GM23248 (cell line): Measurements from ENCODE around the gene PRRG3. TPM values are rescaled to one million over a fixed set of nuclear protein-coding genes. Genes with fewer than 3 reads are reported as not detected.

Source experiments
- DNase-seq: peaks from one replicate; pipeline ENCODE4 v3.0.0-alpha.2; 2015
- H2AFZ ChIP-seq: fragments of 200-600 bp; sonication (generic); 2 replicates; pipeline ENCODE4 v1.6.1; 2016; ENCODE audit warnings: antibody characterized with exemption
- H3F3A ChIP-seq: fragments of 200-600 bp; sonication (generic); 2 replicates; pipeline ENCODE4 v1.6.1; 2016; ENCODE audit warnings: mild to moderate bottlenecking, antibody characterized with exemption, mixed run types; ENCODE audit not compliant: insufficient read depth
- H3K27ac ChIP-seq: fragments of 200-600 bp; sonication (generic); 2 replicates; pipeline ENCODE4 v1.5.1; 2016; ENCODE audit warnings: mild to moderate bottlenecking
- H3K27me3 ChIP-seq: fragments of 200-600 bp; sonication (generic); replicated peaks from 2 replicates; pipeline ENCODE4 v1.6.1; 2016; ENCODE audit warnings: mild to moderate bottlenecking; ENCODE audit not compliant: insufficient read depth
- H3K36me3 ChIP-seq: fragments of 200-600 bp; sonication (generic); 2 replicates; pipeline ENCODE4 v1.6.1; 2016; ENCODE audit warnings: low read depth, mild to moderate bottlenecking
- H3K4me1 ChIP-seq: fragments of 200-600 bp; sonication (generic); 2 replicates; pipeline ENCODE4 v1.6.1; 2016; ENCODE audit warnings: mild to moderate bottlenecking; ENCODE audit not compliant: insufficient read depth
- H3K4me2 ChIP-seq: fragments of 200-600 bp; sonication (generic); one replicate; pipeline ENCODE4 v1.6.1; 2016; ENCODE audit warnings: mild to moderate bottlenecking; ENCODE audit not compliant: unreplicated experiment
- H3K4me3 ChIP-seq: fragments of 200-600 bp; sonication (generic); 2 replicates; pipeline ENCODE4 v1.5.1; 2016; ENCODE audit warnings: mild to moderate bottlenecking
- H3K79me2 ChIP-seq: fragments of 200-600 bp; sonication (generic); 2 replicates; pipeline ENCODE4 v1.6.1; 2016; ENCODE audit warnings: mild to moderate bottlenecking; ENCODE audit not compliant: insufficient read depth
- H3K9ac ChIP-seq: fragments of 200-600 bp; sonication (generic); 2 replicates; pipeline ENCODE4 v1.6.1; 2016; ENCODE audit warnings: mild to moderate bottlenecking
- H3K9me2 ChIP-seq: fragments of 200-600 bp; sonication (generic); 2 replicates; pipeline ENCODE4 v1.6.1; 2016; ENCODE audit warnings: mixed run types, mild to moderate bottlenecking, moderate library complexity; ENCODE audit not compliant: insufficient read depth
- H3K9me3 ChIP-seq: fragments of 200-600 bp; sonication (generic); one replicate; pipeline ENCODE4 v1.6.1; 2017; ENCODE audit warnings: low read depth
- H4K20me1 ChIP-seq: fragments of 200-600 bp; sonication (generic); 2 replicates; pipeline ENCODE4 v1.6.0; 2016; ENCODE audit not compliant: insufficient read depth
- EZH2 ChIP-seq: fragments of 200-600 bp; sonication (generic); IDR thresholded peaks from 2 replicates; pipeline ENCODE4 v1.6.1; 2018; ENCODE audit warnings: antibody characterized with exemption, mild to moderate bottlenecking; ENCODE audit not compliant: insufficient read depth, poor library complexity, severe bottlenecking
- EZH2phosphoT487 ChIP-seq: fragments of 200-600 bp; sonication (generic); IDR thresholded peaks from 2 replicates; pipeline ENCODE4 v1.6.1; 2018; ENCODE audit warnings: antibody characterized with exemption, moderate library complexity, mild to moderate bottlenecking, low read depth; ENCODE audit not compliant: insufficient read depth
- WGBS, 2 experiments: methylation state at CpG; one replicate each; pipeline ENCODE4 v1.1.6; 2015 to 2017; ENCODE audit warnings: low lambda C conversion rate in 2 of 2, low coverage in 1 of 2; ENCODE audit errors: missing lambda C conversion rate in 2 of 2; 5-methylcytosine and 5-hydroxymethylcytosine counted together
- in situ Hi-C: fragments of 300-500 bp; cut with MboI; formaldehyde crosslinking; loops from 2 replicates; pipeline ENCODE4 v1.15.0; 2020
- polyA plus RNA-seq: library from polyadenylated mRNA; unstranded; fragments of >200 nt; fragmentation: Nextera tagmentation; extraction: Ambion mirVana; gene quantifications from 2 replicates; pipeline ENCODE4 v1.2.1, GENCODE V29; 2016
- total RNA-seq: library from RNA; depleted of rRNA; stranded (reverse); fragments of >200 nt; shearing (Covaris generic); gene quantifications from 2 replicates; pipeline ENCODE4 v1.2.3, GENCODE V29; 2014

The PRRG3 gene
- total and polyA plus RNA-seq, 2 experiments from 2014 or later, result 0.21 TPM; not detected in 1

DNA sequence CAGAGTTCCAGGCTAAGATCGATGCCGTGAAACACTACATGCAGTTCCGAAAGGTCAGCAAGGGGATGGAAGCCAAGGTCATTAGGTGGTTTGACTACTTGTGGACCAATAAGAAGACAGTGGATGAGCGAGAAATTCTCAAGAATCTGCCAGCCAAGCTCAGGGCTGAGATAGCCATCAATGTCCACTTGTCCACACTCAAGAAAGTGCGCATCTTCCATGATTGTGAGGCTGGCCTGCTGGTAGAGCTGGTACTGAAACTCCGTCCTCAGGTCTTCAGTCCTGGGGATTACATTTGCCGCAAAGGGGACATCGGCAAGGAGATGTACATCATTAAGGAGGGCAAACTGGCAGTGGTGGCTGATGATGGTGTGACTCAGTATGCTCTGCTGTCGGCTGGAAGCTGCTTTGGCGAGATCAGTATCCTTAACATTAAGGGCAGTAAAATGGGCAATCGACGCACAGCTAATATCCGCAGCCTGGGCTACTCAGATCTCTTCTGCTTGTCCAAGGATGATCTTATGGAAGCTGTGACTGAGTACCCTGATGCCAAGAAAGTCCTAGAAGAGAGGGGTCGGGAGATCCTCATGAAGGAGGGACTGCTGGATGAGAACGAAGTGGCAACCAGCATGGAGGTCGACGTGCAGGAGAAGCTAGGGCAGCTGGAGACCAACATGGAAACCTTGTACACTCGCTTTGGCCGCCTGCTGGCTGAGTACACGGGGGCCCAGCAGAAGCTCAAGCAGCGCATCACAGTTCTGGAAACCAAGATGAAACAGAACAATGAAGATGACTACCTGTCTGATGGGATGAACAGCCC lies 48.6 kb downstream of the PRRG3 start:
- Histone ChIP-seq H3K9me2 (no peaks in the 10 kb centered on the region), H3K9me3 (no peaks in the 10 kb centered on the region), H2AFZ (no peak overlapping the region), H3K9ac (no peak overlapping the region), H3K4me2 (no peak overlapping the region), H3K36me3 (no peaks in the 10 kb centered on the region), H4K20me1 (no peaks in the 10 kb centered on the region), H3K4me3 (no peak overlapping the region), H3K27ac (no peak overlapping the region), H3K27me3 (no peaks in the 10 kb centered on the region), H3K4me1 (no peaks in the 10 kb centered on the region), H3F3A (no peaks in the 10 kb centered on the region), H3K79me2 (no peaks in the 10 kb centered on the region)
- in situ Hi-C loops, result no loop called here
- 71 to 73% methylated on average over 19 to 21 of the region's 21 CpGs for WGBS, 2 experiments
- no peak for DNase-seq
- no peak for TF ChIP-seq EZH2phosphoT487
- TF ChIP-seq EZH2, result no peak

GRCh38 chrX:151745651-151746050 lies 50.4 kb downstream of the PRRG3 start:
- Histone ChIP-seq H3K79me2 (no peaks in the 10 kb centered on the region), H3F3A (no peaks in the 10 kb centered on the region), H3K4me1 (no peaks in the 10 kb centered on the region), H4K20me1 (no peaks in the 10 kb centered on the region), H3K9me2 (no peaks in the 10 kb centered on the region), H3K27me3 (no peaks in the 10 kb centered on the region), H3K27ac (no peak overlapping the region), H3K36me3 (no peaks in the 10 kb centered on the region), H3K4me3 (no peak overlapping the region), H3K4me2 (no peak overlapping the region), H3K9me3 (no peaks in the 10 kb centered on the region), H3K9ac (no peak overlapping the region), H2AFZ (no peak overlapping the region)
- WGBS, 2 experiments, result 59 to 63% methylated on average over 6 of the region's 6 CpGs
- no peak for TF ChIP-seq EZH2
- no peak for TF ChIP-seq EZH2phosphoT487
- in situ Hi-C loops, result no loop called here
- no peak for DNase-seq

DNA sequence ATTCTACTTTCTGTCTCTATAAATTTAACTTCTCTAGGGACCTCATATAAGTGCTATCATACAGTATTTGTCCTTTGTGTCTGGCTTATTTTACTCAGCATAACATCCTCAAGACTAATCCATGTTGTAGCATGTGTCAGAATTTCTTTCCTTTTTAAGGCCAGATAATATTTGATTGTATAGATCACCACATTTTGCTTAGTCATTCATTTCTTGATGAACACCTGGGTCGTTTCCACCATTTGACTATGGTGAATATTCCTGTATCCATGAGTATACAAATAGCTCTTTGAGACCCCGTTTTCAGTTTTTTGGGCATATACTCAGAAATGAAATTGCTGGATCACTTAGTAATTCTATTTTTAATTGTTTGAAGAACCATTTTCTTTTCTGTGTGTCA lies 51.2 kb downstream of the PRRG3 start:
- Histone ChIP-seq H3K9me2 (no peaks in the 10 kb centered on the region), H2AFZ (no peak overlapping the region), H3F3A (no peaks in the 10 kb centered on the region), H3K4me1 (no peaks in the 10 kb centered on the region), H3K27me3 (no peaks in the 10 kb centered on the region), H3K9ac (no peak overlapping the region), H3K27ac (no peak overlapping the region), H3K4me2 (no peak overlapping the region), H3K79me2 (no peaks in the 10 kb centered on the region), H3K9me3 (no peaks in the 10 kb centered on the region), H3K36me3 (no peaks in the 10 kb centered on the region), H3K4me3 (no peak overlapping the region), H4K20me1 (no peaks in the 10 kb centered on the region)
- TF ChIP-seq EZH2, result no peak
- no peak for TF ChIP-seq EZH2phosphoT487
- in situ Hi-C loops, result no loop called here
- 42 to 53% methylated on average over 2 of the region's 2 CpGs for WGBS, 2 experiments
- DNase-seq, result no peak

DNA sequence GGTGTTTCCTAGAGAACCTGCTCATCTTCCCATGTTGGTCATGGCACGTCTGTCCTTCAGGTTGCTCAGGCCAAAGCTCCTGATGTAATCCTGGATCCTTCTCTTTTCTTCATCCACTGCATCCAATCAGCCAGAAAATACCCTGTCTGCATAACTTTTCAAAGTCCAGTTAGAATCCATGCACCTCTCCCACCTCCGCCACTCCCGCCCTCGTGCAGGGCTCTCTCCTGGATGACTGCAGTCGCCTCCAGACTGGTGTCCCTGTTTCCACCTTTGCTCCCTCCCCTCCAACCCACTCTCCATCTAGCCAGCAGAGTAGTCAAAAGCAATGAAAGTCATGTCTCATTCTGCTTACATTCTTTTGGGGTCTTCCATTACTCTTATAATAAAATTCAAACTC lies 55.3 kb downstream of the PRRG3 start:
- Histone ChIP-seq H2AFZ (no peak overlapping the region), H3K9ac (no peak overlapping the region), H3K9me3 (no peaks in the 10 kb centered on the region), H3K36me3 (no peaks in the 10 kb centered on the region), H3F3A (no peaks in the 10 kb centered on the region), H3K4me1 (peaks cover 12% of the 10 kb centered on the region), H3K4me3 (no peak overlapping the region), H3K27me3 (no peaks in the 10 kb centered on the region), H3K4me2 (no peak overlapping the region), H3K9me2 (no peaks in the 10 kb centered on the region), H4K20me1 (no peaks in the 10 kb centered on the region), H3K79me2 (no peaks in the 10 kb centered on the region), H3K27ac (no peak overlapping the region)
- in situ Hi-C loops, result loop anchor here (25.0 kb wide), 2 partner anchors 887 to 1062 kb away; partner anchors contain the start of gene GABRQ
- DNase-seq, result no peak
- 76 to 97% methylated on average over 4 to 5 of the region's 5 CpGs for WGBS, 2 experiments
- TF ChIP-seq EZH2phosphoT487, result no peak
- TF ChIP-seq EZH2, result no peak
